Neural crest cell (in vitro differentiated cells): ENCODE measurements around the gene HSP90AB1. TPM values are rescaled to one million over a fixed set of nuclear protein-coding genes. Genes with fewer than 3 reads are reported as not detected.

Source experiments
- DNase-seq: peaks from one replicate; pipeline ENCODE4 v3.0.0; 2021; ENCODE audit warnings: low read depth, mixed read lengths, low spot score
- H3K27ac Mint-ChIP-seq: one replicate; pipeline ENCODE4 v1.8.0; 2021; ENCODE audit warnings: mild to moderate bottlenecking, mixed read lengths; ENCODE audit not compliant: unreplicated experiment
- H3K27me3 Mint-ChIP-seq: 2 replicates; pipeline ENCODE4 v1.8.0; 2021; ENCODE audit warnings: low read depth, mild to moderate bottlenecking, mixed read lengths
- H3K36me3 Mint-ChIP-seq: 2 replicates; pipeline ENCODE4 v1.8.0; 2021; ENCODE audit warnings: low read depth, mild to moderate bottlenecking, mixed read lengths
- H3K4me1 Mint-ChIP-seq: 2 replicates; pipeline ENCODE4 v1.8.0; 2021; ENCODE audit warnings: mixed read lengths
- H3K4me3 Mint-ChIP-seq: one replicate; pipeline ENCODE4 v1.8.0; 2021; ENCODE audit warnings: mild to moderate bottlenecking, mixed read lengths
- H3K9me3 Mint-ChIP-seq: 2 replicates; pipeline ENCODE4 v1.8.0; 2021; ENCODE audit warnings: mixed read lengths
- total RNA-seq: library from RNA; stranded (reverse); gene quantifications from 2 replicates; pipeline ENCODE4 v1.2.1, GENCODE V29; 2021
- TF ChIP-seq, protein P1 (sequence below): fragments of 200-600 bp; sonication (generic); conservative IDR thresholded peaks from 2 replicates; pipeline ENCODE4 v1.5.0; 2021; ENCODE audit warnings: antibody characterized with exemption, mild to moderate bottlenecking

The HSP90AB1 gene
- total RNA-seq, 1 donor from 2014 or later = 1,508 TPM

DNA sequence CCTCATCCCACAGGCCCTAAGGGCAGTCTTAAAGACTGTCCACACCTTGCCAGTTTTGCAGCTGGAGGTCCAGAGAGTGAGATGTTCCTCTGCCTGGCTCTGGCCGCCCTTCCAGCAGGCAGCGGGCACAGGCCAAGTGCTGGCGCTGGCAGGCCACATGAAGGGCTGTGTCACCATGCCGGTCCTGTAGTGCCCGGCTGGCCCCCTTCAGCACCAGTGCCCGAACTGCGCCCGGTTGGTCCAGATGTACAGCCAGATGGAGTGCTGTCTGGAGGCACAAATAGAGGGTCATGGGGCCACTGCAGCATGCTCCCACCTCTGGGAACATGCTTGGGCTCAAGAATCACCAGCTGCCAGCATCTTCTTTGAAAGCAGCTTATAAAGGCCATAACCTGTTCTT, 14.7 kb downstream of the HSP90AB1 start:
- H3K27ac Mint-ChIP-seq = no peak overlapping the region
- TF ChIP-seq, protein P1, sequence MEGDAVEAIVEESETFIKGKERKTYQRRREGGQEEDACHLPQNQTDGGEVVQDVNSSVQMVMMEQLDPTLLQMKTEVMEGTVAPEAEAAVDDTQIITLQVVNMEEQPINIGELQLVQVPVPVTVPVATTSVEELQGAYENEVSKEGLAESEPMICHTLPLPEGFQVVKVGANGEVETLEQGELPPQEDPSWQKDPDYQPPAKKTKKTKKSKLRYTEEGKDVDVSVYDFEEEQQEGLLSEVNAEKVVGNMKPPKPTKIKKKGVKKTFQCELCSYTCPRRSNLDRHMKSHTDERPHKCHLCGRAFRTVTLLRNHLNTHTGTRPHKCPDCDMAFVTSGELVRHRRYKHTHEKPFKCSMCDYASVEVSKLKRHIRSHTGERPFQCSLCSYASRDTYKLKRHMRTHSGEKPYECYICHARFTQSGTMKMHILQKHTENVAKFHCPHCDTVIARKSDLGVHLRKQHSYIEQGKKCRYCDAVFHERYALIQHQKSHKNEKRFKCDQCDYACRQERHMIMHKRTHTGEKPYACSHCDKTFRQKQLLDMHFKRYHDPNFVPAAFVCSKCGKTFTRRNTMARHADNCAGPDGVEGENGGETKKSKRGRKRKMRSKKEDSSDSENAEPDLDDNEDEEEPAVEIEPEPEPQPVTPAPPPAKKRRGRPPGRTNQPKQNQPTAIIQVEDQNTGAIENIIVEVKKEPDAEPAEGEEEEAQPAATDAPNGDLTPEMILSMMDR = no peak
- peaks cover 48% of the 10 kb centered on the region for H3K4me1 Mint-ChIP-seq
- H3K27me3 Mint-ChIP-seq = peaks cover 7% of the 10 kb centered on the region
- no peaks in the 10 kb centered on the region for H3K9me3 Mint-ChIP-seq
- DNase-seq = no peak
- peaks cover 4% of the 10 kb centered on the region for H3K36me3 Mint-ChIP-seq
- peak overlapping the region; percentile 96 for H3K4me3 Mint-ChIP-seq

- TF ChIP-seq, protein P1 = no peak
- peak overlapping the region; percentile 96 for H3K4me3 Mint-ChIP-seq
- peak overlapping the region; percentile 87 for H3K27ac Mint-ChIP-seq
- H3K4me1 Mint-ChIP-seq = peaks cover 52% of the 10 kb centered on the region
- H3K9me3 Mint-ChIP-seq = no peaks in the 10 kb centered on the region
- no peak for DNase-seq
- H3K36me3 Mint-ChIP-seq = peaks cover 1% of the 10 kb centered on the region
- peaks cover 4% of the 10 kb centered on the region for H3K27me3 Mint-ChIP-seq
Measured at GRCh38 chr6:44262467-44263353, 15.8 kb downstream of the HSP90AB1 start.

DNA sequence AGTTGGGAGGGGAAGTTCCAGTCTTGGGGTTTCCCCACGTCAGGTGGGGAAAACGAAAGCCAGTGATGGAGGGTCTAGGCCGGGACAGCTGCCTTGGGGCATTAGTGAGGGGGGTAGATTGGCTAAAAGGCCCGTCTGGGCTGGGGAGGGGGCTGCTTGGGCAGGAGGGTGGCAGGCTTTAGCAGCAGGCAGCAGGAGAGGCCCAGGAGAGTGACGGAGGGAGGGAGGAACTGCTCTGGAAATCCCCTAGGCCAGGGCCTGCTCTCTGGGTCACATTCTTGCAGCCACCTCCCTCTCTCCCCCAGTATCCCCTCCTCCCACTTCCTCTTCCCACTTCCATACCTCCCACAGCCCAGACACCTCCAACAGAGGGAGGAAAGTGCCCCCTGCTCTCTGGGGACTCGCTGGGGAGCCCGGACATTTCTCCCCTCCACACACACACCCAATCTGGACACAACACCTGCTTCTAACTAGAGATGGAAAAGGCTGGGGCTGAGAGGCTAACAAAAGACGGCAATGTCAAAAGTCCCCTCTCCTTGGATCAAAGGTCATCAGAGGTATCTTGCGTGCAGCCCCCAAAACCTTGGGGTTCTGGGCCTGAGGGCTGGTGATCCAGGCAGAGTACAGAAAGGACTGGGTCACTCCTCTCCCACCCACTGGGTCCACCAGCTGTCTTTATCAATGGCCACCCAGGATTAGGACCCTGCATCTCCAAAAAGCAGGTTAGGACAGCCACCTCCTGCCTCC, 16.6 kb downstream of the HSP90AB1 start:
- Mint-ChIP-seq H3K36me3 (no peaks in the 10 kb centered on the region), H3K4me3 (peak overlapping the region; percentile 96), H3K27me3 (peaks cover 3% of the 10 kb centered on the region), H3K27ac (peak overlapping the region; percentile 87), H3K9me3 (no peaks in the 10 kb centered on the region), H3K4me1 (peaks cover 52% of the 10 kb centered on the region)
- DNase-seq = no peak
- TF ChIP-seq, protein P1 = no peak

DNA sequence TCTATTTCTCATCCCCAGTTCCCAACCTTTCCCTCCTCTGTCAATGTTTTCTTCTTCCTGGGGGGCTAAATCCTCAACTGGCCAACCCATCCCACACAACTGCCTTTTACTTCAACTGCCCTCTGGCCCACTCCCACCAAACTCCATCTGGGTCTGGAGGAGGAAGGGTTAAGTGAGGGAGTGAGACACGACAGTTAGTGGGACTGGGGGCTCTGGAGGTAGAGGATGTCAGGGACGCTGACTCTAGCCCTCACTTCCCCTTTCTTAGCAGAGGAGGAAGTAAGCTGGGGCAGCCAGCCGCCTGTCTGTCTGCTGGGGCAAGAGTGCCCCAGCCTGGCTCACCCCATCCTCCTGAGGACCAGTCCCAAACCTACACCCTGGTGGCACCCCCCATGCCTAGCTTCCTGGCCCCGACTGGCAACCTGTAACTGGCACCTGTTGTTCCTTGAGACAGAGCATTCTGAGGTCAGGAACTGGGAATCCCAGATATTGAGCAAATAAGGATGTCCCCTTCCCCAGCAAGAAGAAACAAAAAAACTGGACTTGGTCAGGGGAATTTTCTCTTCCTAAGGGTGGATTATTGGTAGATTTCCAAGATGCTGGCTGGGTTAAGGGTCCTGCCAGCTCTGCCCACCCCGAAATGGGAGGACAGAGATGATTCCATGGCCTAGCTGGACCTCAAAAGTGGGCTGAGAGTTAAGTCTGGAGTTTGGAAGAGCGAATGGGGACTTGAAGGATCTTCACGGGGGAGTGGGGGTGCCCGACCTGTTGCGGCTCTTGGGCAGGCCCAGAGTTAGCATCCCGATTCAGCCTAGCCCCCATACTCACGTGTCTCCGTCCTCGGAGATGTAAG, 17.5 kb downstream of the HSP90AB1 start:
- Mint-ChIP-seq H3K4me1 (peaks cover 58% of the 10 kb centered on the region), H3K27me3 (peaks cover 12% of the 10 kb centered on the region), H3K4me3 (peak overlapping the region; percentile 96), H3K36me3 (no peaks in the 10 kb centered on the region), H3K9me3 (no peaks in the 10 kb centered on the region), H3K27ac (peak overlapping the region; percentile 89)
- DNase-seq = no peak
- TF ChIP-seq, protein P1 = no peak
